ENCODE results near the gene IL3RA.
"Not testable (repeated sequence)": the region's sequence is repeated elsewhere in the genome, so short reads cannot be mapped to it uniquely, and the experiment has no call there.

Gene IL3RA

DNA sequence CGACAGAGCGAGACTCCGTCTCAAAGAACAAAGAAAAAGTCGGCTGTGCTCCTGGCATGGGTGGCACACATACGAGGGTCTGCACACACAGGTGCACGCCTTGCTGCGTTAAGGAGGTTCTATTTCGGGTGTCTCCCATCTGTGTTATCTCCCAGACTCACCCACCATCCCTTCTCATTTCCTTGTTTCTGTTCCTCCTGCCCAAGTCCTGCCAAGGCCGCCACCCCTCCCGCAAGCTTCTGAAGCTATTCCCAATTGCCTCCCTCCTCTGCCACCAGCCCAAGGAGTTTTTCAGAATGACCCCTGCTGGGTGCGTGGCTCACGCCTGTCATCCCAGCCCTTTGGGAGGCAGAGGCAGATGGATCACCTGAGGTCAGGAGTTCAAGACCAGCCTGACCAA is 6.0 kb upstream of the IL3RA start:
- DNase-seq (ENCODE audit: low read depth): no peak

DNA sequence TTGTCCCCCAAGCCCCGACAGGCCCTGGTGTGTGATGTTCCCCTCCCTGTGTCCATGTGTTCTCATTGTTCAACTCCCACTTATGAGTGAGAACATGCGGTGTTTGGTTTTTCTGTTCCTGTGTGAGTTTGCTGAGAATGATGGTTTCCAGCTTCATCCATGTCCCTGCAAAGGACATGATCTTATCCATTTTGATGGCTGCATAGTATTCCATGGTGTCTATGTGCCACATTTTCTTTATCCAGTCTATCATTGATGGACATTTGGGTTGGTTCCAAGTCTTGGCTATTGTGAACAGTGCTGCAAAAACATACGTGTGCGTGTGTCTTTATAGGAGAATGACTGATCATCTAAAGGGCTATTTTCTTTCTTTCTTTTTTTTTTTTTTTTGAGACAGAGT is 4.2 kb upstream of the IL3RA start:
- not testable (repeated sequence) for DNase-seq (ENCODE audit: low read depth)

DNA sequence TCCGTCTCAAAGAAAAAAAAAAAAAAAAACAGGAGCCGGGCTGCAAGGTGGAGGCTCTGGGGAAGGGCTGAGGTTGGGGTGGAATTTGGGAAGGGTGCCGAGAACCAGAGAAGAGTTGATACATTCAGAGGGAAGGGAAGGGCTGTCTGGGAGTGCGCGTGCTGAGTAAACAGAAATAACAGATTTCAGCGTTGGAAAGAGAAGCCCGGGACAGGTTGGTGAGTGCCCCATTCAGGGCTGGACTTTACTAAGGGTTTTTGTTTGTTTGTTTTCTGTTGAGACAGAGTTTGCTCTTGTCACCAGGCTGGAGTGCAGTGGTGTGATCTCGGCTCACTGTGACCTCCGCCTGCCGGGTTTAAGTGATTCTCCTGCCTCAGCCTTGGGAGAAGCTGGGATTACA is 1.7 kb upstream of the IL3RA start:
- no peak for DNase-seq (ENCODE audit: low read depth)

DNA sequence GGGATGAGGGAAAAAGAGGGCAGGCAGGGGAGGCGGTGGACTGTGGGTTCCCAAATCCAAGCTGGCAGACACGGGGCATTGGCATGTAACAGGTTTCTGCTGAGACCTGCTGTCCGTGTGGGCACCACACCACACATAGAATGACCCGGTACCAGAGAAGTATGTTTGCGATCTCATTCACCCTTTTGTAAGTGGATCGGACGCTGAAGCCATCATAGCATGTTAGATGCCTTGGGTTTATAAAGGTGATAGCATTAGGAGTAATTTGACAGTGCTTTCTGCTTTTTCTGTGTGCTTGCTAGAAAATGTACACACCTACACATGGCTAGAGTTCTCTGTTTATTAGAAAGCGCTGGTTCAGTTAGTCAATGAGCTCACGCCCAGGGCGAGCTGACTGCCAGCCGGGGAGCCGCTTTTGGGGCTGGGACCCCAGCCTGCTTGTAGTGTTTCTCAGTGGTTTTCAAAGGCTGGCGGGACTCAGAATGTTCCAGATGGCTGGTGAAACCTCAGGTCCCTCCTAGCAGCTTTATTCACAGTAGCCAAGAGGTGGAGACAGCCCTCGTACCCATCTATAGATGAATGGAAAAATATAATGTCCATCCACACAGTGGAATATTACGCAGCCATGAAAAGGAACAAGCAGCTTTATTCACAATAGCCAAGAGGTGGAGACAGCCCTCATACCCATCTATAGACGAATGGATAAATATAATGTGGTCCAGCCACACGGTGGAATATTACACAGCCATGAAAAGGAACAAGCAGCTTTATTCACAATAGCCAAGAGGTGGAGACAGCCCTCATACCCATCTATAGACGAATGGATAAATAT is 579 bp downstream of the IL3RA start:
- DNase-seq (ENCODE audit: low read depth): no peak

DNA sequence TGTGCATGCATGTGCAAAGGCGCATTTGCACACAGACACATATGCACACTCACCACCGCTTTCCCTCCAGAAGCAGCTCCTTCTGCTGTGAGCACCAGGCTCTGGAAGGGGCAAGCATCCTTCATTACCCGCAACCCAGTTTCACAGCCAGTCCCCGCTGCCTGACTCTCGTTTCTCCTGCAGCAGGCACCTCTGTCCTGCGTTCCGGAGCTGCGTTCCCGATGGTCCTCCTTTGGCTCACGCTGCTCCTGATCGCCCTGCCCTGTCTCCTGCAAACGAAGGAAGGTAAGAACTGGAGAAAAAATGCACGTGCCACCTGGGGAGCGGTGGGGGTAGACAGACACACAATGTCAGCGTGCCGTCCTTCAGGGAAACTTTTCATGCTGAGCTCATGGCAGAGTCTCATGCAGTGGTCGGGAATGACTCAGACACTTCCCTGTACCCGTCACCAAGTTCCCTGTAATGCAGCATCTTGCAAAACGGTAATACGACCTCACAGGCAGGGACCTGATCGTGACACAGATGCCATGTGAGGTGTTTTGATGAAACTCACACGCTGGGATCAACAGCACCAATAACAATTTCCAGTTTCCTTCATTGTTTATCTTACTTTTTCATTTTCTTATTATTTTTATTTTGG is 5.1 kb downstream of the IL3RA start:
- no peak for DNase-seq (ENCODE audit: low read depth)

DNA sequence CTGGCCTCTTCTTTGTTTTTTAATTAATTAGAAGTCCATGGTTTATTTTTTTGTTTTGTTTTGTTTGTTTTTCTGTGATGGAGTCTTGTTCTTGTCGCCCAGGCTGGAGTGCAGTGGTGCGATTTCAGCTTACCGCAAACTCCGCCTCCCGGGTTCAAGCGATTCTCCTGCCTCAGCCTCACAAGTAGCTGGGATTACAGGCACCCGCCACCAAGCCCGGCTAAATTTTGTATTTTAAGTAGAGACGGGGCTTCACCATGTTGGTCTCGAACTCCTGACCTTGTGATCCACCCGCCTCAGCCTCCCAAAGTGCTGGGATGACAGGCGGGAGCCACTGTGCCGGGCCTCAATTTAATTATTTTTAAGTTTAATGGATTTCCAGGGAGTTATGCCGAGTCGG is 13.0 kb downstream of the IL3RA start:
- not testable (repeated sequence) for DNase-seq (ENCODE audit: low read depth)

DNA sequence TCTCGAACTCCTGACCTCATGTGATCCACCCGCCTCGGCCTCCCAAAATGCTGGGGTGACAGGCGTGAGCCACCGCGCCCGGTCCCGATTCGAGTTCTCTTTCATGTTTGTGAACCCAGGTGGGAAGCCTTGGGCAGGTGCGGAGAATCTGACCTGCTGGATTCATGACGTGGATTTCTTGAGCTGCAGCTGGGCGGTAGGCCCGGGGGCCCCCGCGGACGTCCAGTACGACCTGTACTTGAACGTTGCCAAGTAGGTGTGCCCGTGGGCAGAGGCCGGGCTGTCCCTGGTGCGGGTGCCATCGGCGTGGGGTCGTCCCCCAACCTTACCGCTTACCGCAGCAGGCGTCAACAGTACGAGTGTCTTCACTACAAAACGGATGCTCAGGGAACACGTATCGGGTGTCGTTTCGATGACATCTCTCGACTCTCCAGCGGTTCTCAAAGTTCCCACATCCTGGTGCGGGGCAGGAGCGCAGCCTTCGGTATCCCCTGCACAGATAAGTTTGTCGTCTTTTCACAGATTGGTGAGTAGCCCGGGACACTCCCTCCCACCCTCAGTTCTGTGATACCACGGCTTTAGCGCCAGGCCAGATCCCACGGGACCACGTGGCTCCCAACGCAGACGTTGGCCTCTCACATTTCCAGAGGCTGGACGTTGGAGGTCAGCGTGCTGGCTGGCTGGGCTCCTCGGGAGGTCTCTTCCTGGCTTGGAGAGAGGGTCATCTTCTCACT is 15.6 kb downstream of the IL3RA start:
- DNase-seq (ENCODE audit: low read depth): no peak

DNA sequence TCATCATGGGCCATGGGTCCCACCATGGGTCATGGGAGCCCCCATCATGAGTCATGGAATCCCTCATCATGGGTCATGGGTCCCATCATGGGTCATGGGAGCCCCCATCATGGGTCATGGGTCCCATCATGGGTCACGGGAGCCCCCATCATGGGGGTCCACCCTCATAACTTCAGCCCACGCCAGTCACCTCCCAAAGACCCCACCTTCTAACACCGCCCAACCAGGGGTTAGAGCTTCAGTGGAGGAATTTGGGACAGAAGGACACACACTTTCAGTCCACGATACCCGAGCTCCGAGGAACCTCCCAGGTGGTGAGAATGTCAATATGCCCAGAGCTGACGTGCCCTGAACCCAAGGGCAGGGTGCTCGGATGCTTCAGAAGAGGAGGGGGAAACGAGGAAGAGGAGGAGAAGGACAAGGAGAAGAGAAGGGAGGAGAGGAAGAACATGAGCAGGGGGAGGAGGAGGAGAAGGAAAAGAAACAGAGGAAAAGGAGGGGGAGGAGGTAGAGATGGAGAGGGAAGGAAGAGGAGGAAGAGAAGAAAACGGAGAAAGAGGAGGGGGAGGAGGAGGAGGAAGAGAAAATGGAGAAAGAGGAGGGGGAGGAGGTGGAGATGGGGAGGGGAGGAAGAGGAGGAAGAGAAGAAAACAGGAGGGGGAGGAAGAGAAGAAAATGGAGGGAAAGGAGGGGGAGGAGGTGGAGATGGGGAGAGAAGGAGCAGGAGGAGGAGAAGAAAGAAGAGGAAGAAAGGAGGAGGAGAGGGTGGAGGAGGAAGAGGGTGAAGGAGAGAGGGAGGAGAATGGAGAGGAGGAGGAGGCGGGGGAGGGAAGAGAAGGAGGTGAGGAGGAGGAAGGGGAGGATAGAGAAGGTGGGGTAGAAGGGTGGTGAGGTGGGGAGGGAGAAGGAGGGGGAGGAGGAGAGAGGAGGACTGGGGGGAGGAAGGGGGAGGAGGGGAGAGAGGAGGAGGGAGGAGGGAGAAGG is 17.7 kb downstream of the IL3RA start:
- DNase-seq (ENCODE audit: low read depth): no peak

DNA sequence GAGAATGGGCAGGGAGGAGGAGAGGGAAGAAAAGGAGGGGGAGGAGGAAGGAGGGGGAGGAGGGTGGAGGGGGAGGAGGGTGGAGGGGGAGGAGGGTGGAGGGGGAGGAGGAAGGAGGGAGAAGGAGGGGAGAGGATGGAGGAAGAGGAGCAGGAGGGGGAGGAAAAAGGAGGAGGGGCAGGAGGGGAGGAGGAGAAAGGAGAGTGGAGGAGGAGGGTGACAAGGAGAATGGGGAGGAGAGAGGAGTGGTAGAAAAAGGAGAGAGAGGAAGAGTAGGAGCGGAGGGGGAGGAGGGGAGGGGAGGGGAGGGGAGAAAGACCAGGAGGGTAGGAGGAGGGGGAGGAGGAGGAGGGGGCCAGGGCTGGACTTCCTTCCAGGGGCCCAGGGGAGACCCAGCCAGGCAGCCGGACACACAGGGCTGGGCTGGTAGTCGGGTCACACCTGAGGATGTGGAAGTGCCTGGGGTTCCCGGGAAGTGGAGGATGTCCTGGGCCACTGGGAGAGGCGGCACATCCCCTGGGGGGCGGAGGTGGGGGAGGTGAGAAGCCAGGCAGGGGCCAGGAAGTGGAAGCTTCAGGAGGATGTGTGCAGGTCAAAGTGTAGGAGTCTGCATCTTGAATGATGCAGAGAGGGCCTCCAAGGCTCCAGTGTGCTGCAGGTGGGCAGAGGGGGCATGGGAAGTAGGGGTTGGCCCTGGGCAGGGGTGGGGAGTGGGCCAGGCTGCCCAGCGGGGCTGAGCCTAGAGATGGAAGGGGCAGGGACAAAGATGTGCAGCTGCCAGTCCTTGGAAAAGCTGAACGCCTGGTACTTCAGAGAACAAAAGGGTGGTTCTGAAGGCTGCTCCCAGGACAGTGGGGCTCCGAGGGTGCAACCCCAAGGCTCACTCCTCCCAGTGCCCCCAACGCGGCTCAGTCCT is 18.8 kb downstream of the IL3RA start:
- no peak for DNase-seq (ENCODE audit: low read depth)

DNA sequence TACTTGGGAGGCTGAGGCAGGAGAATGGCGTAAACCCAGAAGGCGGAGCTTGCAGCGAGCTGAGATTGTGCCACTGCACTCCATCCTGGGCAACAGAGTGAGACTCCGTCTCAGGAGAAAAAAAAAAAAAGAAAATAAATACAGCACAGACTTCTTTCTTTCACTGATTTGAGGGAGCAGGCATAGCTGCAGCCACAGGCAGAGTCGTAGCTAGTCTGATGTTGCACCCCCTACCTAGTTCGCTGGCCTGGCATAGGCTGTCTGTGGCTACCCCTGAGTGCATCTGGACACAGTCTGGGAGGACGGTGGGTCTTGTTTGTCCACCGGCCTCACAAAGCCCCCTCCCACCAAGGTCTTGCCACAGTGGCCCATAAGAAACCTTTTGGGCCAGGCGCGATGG is 21.4 kb downstream of the IL3RA start:
- DNase-seq (ENCODE audit: low read depth): no peak

DNA sequence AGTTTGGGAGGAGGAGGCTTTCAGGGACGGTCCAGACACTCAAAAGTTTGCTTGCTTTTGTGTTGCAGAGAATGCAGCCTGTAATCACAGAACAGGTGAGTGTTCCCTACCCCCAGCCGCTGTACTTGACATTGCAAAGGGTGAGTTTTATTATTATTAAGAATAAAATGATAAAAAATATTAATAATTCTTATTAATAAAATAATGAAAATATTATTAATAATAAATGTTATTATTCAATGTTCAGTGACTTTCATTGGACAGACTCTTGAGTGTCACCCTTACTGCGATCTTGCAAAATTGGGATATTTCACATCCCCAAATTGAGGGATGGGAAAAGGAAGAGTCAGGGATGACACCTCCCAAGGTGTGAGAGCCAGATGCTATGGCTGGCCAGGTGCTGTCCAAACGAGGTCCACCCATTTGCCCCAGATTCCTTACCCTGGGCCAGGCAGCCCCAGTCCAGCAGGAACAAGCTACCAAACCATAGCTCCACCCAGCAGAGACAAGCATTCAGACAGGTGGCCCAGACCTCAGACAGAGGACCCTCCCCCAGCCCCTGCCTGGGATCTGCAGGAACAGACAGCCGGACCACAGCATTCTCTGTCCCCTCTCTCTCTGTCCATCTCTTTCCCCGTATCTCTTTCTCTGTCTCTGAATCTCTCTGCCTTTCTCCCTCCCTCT is 22.4 kb downstream of the IL3RA start:
- DNase-seq (ENCODE audit: low read depth): no peak

DNA sequence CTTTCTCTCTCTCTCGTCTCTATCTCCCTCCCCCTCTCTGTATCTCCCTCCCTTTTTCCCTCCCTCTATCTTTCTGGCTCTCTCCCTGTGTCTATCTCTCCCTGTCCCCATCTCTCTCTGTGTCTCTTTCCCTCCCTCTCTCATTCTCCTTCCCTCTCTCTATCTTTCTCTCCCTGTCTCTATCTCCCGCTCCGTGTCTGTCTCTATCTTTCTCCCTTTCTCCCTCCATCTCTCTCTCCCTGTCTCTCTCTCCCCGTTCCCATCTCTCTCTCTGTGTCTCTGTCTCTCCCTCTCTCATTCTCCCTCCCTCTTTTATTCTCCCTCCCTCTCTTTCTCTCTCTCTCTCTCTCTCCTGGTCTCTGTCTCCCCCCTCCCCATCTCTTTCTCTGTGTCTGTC is 22.9 kb downstream of the IL3RA start:
- DNase-seq (ENCODE audit: low read depth): no peak

DNA sequence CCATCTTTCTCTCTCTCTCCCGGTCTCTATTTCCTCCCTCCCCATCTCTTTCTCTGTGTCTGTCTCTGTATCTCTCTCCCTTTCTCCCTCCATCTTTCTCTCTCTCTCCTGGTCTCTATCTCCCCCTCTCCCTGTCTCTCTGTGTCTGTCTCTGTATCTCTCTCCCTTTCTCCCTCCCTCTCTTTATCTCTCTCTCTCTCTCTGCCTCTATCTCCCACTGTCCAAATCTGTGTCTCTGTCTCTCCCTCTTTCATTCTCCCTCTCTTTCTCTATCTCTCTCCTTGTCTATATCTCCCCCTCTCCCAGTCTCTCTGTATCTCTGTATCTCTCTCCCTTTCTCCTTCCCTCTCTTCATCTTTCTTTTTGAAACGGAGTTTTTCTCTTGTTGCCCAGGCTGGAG is 23.6 kb downstream of the IL3RA start:
- DNase-seq (ENCODE audit: low read depth): no peak

DNA sequence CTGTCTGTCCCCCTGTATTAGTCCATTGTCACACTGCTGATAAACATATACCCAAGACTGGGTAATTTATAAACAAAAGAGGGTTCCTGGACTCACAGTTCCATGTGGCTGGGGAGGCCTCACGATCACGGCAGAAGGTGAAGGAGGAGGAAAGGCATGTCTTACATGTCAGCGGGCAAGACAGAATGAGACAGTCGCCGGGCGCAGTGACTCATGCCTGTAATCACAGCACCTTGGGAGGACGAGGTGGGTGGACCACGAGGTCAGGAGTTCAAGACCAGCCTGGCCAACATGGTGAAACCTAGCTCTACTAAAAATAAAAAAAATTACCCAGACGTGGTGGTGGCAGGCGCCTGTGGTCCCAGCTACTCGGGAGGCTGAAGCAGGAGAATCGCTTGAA is 24.7 kb downstream of the IL3RA start:
- DNase-seq (ENCODE audit: low read depth): no peak

DNA sequence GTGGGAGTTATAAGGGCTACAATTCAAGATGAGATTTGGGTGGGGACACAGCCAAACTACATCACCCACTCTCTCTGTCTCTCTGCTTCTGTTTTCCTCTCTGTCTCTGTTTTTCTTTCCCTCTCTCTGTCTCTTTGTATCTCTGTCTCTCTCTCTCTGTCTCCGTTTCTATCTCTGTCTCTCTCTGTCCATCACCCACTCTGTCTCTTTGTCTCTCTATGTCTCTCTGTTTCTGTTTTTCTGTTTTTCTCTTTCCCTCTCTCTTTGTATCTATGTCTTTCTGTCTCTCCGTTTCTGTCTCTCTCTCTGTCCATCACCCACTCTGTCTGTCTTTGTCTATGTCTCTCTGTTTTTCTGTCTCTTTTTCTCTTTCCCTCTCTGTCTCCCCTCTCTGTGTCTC is 25.3 kb downstream of the IL3RA start:
- no peak for DNase-seq (ENCODE audit: low read depth)

DNA sequence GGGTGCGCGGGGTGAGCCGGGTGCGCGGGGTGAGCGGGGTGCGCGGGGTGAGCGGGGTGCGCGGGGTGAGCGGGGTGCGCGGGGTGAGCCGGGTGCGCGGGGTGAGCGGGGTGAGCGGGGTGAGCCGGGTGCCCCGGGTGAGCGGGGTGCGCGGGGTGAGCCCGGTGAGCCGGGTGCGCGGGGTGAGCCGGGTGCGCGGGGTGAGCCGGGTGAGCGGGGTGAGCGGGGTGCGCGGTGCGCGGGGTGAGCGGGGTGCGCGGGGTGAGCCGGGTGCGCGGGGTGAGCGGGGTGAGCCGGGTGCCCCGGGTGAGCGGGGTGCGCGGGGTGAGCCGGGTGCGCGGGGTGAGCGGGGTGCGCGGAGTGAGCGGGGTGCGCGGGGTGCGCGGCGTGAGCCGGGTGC is 29.8 kb downstream of the IL3RA start:
- not testable (repeated sequence) for DNase-seq (ENCODE audit: low read depth)

DNA sequence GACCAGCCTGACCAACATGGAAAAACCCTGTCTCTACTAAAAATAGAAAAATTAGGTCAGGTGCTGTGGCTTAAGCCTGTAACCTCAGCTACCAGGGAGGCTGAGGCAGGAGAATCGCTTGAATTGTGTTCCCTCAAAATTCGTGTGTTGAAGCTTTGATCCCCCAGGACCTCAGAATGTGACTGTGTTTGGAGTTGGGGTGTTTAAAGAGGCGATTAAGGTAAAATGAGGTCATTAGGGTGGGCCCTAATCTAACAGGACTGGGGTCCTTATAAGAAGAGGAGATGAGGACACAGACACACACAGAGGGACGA is 31.8 kb downstream of the IL3RA start:
- no peak for DNase-seq (ENCODE audit: low read depth)

DNA sequence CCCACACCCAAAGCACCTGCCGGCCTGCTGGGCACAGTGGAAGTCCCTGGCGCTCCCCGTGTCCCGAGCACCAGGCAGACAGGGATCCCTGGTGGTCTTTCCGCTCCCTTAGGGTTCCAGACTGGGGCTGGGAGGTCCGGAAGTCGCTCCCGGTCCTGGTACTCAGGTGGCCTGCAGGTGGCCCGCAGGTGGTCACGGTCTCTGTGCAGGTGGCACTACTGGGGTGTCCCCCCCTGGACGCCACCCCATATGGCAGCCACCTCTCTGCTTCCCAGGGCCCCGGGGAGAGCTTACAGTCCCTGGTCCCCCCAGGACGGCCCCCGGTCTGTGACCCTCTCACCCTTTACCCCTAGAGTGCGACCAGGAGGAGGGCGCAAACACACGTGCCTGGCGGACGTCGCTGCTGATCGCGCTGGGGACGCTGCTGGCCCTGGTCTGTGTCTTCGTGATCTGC is 41.7 kb downstream of the IL3RA start:
- DNase-seq (ENCODE audit: low read depth): no peak

DNA sequence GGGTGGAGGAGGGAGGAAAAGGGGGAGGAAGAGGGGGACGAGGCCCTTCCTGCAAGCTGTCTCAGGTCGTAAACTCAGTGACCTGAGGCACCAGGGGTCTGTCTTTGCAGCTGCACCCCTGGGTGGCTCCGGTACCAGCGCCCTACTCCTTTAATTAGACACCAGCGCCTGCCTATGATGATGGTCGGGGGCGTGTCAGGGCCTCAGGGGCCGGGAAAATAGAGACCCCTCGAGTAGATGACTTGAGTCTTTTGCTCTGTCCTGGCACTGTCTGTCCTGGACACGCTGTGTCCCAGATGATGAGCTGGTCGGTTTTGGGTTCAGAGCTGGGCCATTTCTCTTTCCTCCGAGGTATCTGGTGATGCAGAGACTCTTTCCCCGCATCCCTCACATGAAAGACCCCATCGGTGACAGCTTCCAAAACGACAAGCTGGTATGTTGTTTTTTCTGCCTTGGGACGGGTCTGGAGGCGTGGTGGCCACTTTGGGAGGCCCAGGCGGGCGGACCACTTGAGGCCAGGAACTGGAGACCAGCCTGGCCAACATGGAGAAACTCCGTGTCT is 44.2 kb downstream of the IL3RA start:
- no peak for DNase-seq (ENCODE audit: low read depth)

DNA sequence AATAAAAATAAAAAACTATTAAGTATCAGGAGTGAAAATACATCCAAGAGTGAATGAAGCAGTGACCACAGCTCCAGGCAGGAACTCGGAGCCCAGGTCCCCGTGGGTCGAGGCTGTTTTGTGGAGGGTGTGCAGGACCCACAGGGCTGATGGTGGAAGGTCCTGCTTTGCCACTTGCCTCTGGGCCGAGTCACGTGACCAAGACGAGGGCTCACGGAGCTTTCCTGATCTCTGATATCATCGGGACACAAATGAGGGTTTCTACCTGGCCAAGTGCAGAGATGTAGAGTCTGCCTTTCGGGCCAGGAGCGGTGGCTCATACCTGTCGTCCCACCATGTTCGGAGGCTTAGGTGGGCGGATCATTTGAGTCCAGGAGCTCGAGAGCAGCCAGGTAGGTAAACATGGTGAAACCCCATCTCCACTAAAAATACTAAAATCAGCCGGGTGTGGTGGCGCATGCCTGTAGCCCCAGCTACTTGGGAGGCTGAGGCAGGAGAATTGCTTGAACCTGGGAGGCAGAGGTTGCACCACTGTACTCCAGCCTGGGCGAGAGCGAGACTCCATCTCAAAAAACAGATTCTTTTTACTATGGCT is 48.2 kb downstream of the IL3RA start:
- DNase-seq (ENCODE audit: low read depth): no peak

Measured in HS-5 (cell line).